T-helper 9 cell (primary cell): ENCODE measurements around the gene DGKI.

Source experiments
- DNase-seq: peaks from one replicate; pipeline ENCODE4 v3.0.0-alpha.2; 2020

The DGKI gene

GRCh38 chr7:137402536-137403352 is 444.0 kb downstream of the DGKI start:
- DNase-seq, result no peak

- no peak for DNase-seq
Measured at GRCh38 chr7:137399827-137400823, 446.6 kb downstream of the DGKI start.

- no peak for DNase-seq
Measured at GRCh38 chr7:137396051-137396450, 450.7 kb downstream of the DGKI start.

GRCh38 chr7:137395420-137395819 is 451.4 kb downstream of the DGKI start:
- DNase-seq, result no peak

GRCh38 chr7:137393570-137393969 is 453.2 kb downstream of the DGKI start:
- no peak for DNase-seq

GRCh38 chr7:137390076-137390475 is 456.7 kb downstream of the DGKI start:
- DNase-seq, result no peak

GRCh38 chr7:137388916-137389315 is 457.9 kb downstream of the DGKI start:
- no peak for DNase-seq

- no peak for DNase-seq
Measured at GRCh38 chr7:137386966-137387365, 459.8 kb downstream of the DGKI start.

- no peak for DNase-seq
Measured at GRCh38 chr7:137381045-137381444, 465.7 kb downstream of the DGKI start.

GRCh38 chr7:137373507-137373906 is 473.3 kb downstream of the DGKI start:
- DNase-seq, result no peak

- no peak for DNase-seq
Measured at GRCh38 chr7:137371616-137372015, 475.2 kb downstream of the DGKI start.

GRCh38 chr7:137366995-137367394 is 479.8 kb downstream of the DGKI start:
- no peak for DNase-seq

GRCh38 chr7:137363683-137364082 is 483.1 kb downstream of the DGKI start:
- no peak for DNase-seq

GRCh38 chr7:137360087-137360679 is 486.6 kb downstream of the DGKI start:
- DNase-seq, result no peak

- no peak for DNase-seq
Measured at GRCh38 chr7:137354961-137355360, 491.8 kb downstream of the DGKI start.

GRCh38 chr7:137354396-137354795 is 492.4 kb downstream of the DGKI start:
- DNase-seq, result no peak

- no peak for DNase-seq
Measured at GRCh38 chr7:137351941-137352340, 494.8 kb downstream of the DGKI start.

GRCh38 chr7:137345799-137346449 is 500.9 kb downstream of the DGKI start:
- no peak for DNase-seq

GRCh38 chr7:137343281-137343841 is 503.4 kb downstream of the DGKI start, which contains the start of gene PTN:
PTN (minus strand) TSS chr7:137343733; CDS start chr7:137254973, 88,760 bp downstream.
- no peak for DNase-seq

GRCh38 chr7:137342828-137343261 is 503.9 kb downstream of the DGKI start:
- no peak for DNase-seq

GRCh38 chr7:137342265-137342664 is 504.5 kb downstream of the DGKI start:
- DNase-seq, result no peak

GRCh38 chr7:137337902-137338301 is 508.9 kb downstream of the DGKI start:
- no peak for DNase-seq
